Activated naive CD8-positive, alpha-beta T cell treated with anti-CD3 and anti-CD28 coated beads for 36 hours (primary cell): Measurements from ENCODE around the gene SMYD2. TPM values are rescaled to one million over a fixed set of nuclear protein-coding genes. Genes with fewer than 3 reads are reported as not detected.

ENCODE experiments used
- DNase-seq: peaks from one replicate; pipeline ENCODE4 v3.0.0; 2021
- H3K27ac Mint-ChIP-seq: one replicate; pipeline ENCODE4 v1.8.0; 2022; ENCODE audit warnings: mild to moderate bottlenecking, moderate library complexity, mixed read lengths
- H3K27me3 Mint-ChIP-seq: one replicate; pipeline ENCODE4 v1.8.0; 2022; ENCODE audit warnings: mild to moderate bottlenecking, mixed read lengths
- H3K36me3 Mint-ChIP-seq: one replicate; pipeline ENCODE4 v1.8.0; 2021; ENCODE audit warnings: mild to moderate bottlenecking, mixed read lengths
- H3K4me1 Mint-ChIP-seq: one replicate; pipeline ENCODE4 v1.8.0; 2021; ENCODE audit warnings: mixed read lengths
- H3K4me3 Mint-ChIP-seq: one replicate; pipeline ENCODE4 v1.8.0; 2022; ENCODE audit warnings: mild to moderate bottlenecking, moderate library complexity, mixed read lengths
- H3K9me3 Mint-ChIP-seq: one replicate; pipeline ENCODE4 v1.8.0; 2022; ENCODE audit warnings: mixed read lengths
- total RNA-seq, 2 experiments: library from RNA; stranded (reverse); gene quantifications; one replicate each; pipeline ENCODE4 v1.2.3, GENCODE V29; 2021

Gene SMYD2
- total RNA-seq, 2 experiments from 2014 or later, result 37.0 to 38.4 TPM

- no peak for DNase-seq
- Mint-ChIP-seq H3K4me3 (no peak overlapping the region), H3K9me3 (no peaks in the 10 kb centered on the region), H3K27me3 (peaks cover 20% of the 10 kb centered on the region), H3K4me1 (no peaks in the 10 kb centered on the region), H3K36me3 (no peaks in the 10 kb centered on the region), H3K27ac (no peak overlapping the region)
These were observed 89.7 kb downstream of the SMYD2 start for GRCh38 chr1:214370615-214371014.

- no peaks in the 10 kb centered on the region for H3K4me1 Mint-ChIP-seq
These were observed 91.1 kb downstream of the SMYD2 start for GRCh38 chr1:214372092-214372491.

GRCh38 chr1:214377485-214377884 lies 96.5 kb downstream of the SMYD2 start:
- Mint-ChIP-seq H3K27ac (no peak overlapping the region), H3K4me1 (no peaks in the 10 kb centered on the region), H3K27me3 (no peaks in the 10 kb centered on the region), H3K4me3 (no peak overlapping the region), H3K36me3 (no peaks in the 10 kb centered on the region), H3K9me3 (no peaks in the 10 kb centered on the region)
- DNase-seq, result no peak

More at GRCh38 chr1:214372092-214372491, 91.1 kb downstream of the SMYD2 start:
- no peak overlapping the region for H3K4me3 Mint-ChIP-seq
- no peak for DNase-seq
- no peak overlapping the region for H3K27ac Mint-ChIP-seq
- no peaks in the 10 kb centered on the region for H3K36me3 Mint-ChIP-seq
- H3K9me3 Mint-ChIP-seq, result no peaks in the 10 kb centered on the region
- peaks cover 13% of the 10 kb centered on the region for H3K27me3 Mint-ChIP-seq

GRCh38 chr1:214377886-214378285 lies 96.9 kb downstream of the SMYD2 start:
- Mint-ChIP-seq H3K27ac (no peak overlapping the region), H3K9me3 (no peaks in the 10 kb centered on the region), H3K4me3 (no peak overlapping the region), H3K27me3 (no peaks in the 10 kb centered on the region), H3K4me1 (no peaks in the 10 kb centered on the region), H3K36me3 (no peaks in the 10 kb centered on the region)
- no peak for DNase-seq

- Mint-ChIP-seq H3K4me1 (no peaks in the 10 kb centered on the region), H3K36me3 (no peaks in the 10 kb centered on the region), H3K4me3 (no peak overlapping the region), H3K9me3 (no peaks in the 10 kb centered on the region), H3K27me3 (no peaks in the 10 kb centered on the region), H3K27ac (no peak overlapping the region)
- no peak for DNase-seq
These were observed 97.5 kb downstream of the SMYD2 start for GRCh38 chr1:214378492-214378891.

GRCh38 chr1:214379236-214379970 lies 98.4 kb downstream of the SMYD2 start:
- DNase-seq, result no peak
- Mint-ChIP-seq H3K9me3 (no peaks in the 10 kb centered on the region), H3K36me3 (no peaks in the 10 kb centered on the region), H3K4me3 (no peak overlapping the region), H3K27ac (no peak overlapping the region), H3K27me3 (no peaks in the 10 kb centered on the region), H3K4me1 (no peaks in the 10 kb centered on the region)

GRCh38 chr1:214380396-214380795 lies 99.4 kb downstream of the SMYD2 start:
- H3K4me1 Mint-ChIP-seq, result no peaks in the 10 kb centered on the region
- DNase-seq, result no peak
- no peaks in the 10 kb centered on the region for H3K9me3 Mint-ChIP-seq
- H3K36me3 Mint-ChIP-seq, result no peaks in the 10 kb centered on the region
- H3K27ac Mint-ChIP-seq, result no peak overlapping the region
- no peaks in the 10 kb centered on the region for H3K27me3 Mint-ChIP-seq
- no peak overlapping the region for H3K4me3 Mint-ChIP-seq

- Mint-ChIP-seq H3K4me3 (no peak overlapping the region), H3K36me3 (no peaks in the 10 kb centered on the region), H3K27ac (no peak overlapping the region), H3K9me3 (no peaks in the 10 kb centered on the region), H3K4me1 (no peaks in the 10 kb centered on the region), H3K27me3 (no peaks in the 10 kb centered on the region)
- DNase-seq, result no peak
These were observed 100.2 kb downstream of the SMYD2 start for GRCh38 chr1:214380986-214381695.

GRCh38 chr1:214383381-214384372 lies 102.7 kb downstream of the SMYD2 start:
- no peak for DNase-seq
- Mint-ChIP-seq H3K27ac (no peak overlapping the region), H3K4me1 (no peaks in the 10 kb centered on the region), H3K36me3 (no peaks in the 10 kb centered on the region), H3K4me3 (no peak overlapping the region), H3K9me3 (no peaks in the 10 kb centered on the region), H3K27me3 (no peaks in the 10 kb centered on the region)

GRCh38 chr1:214384373-214385079 lies 103.6 kb downstream of the SMYD2 start:
- Mint-ChIP-seq H3K27me3 (no peaks in the 10 kb centered on the region), H3K4me3 (no peak overlapping the region), H3K4me1 (no peaks in the 10 kb centered on the region), H3K9me3 (no peaks in the 10 kb centered on the region), H3K36me3 (no peaks in the 10 kb centered on the region), H3K27ac (no peak overlapping the region)
- no peak for DNase-seq

GRCh38 chr1:214385428-214385827 lies 104.5 kb downstream of the SMYD2 start:
- no peak overlapping the region for H3K4me3 Mint-ChIP-seq
- H3K27me3 Mint-ChIP-seq, result no peaks in the 10 kb centered on the region
- DNase-seq, result no peak
- H3K9me3 Mint-ChIP-seq, result no peaks in the 10 kb centered on the region
- no peak overlapping the region for H3K27ac Mint-ChIP-seq
- no peaks in the 10 kb centered on the region for H3K36me3 Mint-ChIP-seq
- no peaks in the 10 kb centered on the region for H3K4me1 Mint-ChIP-seq

GRCh38 chr1:214386333-214386732 lies 105.4 kb downstream of the SMYD2 start:
- Mint-ChIP-seq H3K27me3 (no peaks in the 10 kb centered on the region), H3K4me1 (no peaks in the 10 kb centered on the region), H3K9me3 (no peaks in the 10 kb centered on the region), H3K36me3 (no peaks in the 10 kb centered on the region), H3K27ac (no peak overlapping the region), H3K4me3 (no peak overlapping the region)
- DNase-seq, result no peak
